Measurements from ENCODE around the gene PDLIM4.

Gene PDLIM4

GRCh38 chr5:132303589-132303988, 46.1 kb downstream of the PDLIM4 start:
- DNase-seq (ENCODE audit: low read depth in 3 of 3): no peak

- DNase-seq (ENCODE audit: low read depth in 3 of 3): no peak
These were observed 47.9 kb downstream of the PDLIM4 start for GRCh38 chr5:132305420-132305819.

- DNase-seq (ENCODE audit: low read depth in 3 of 3): no peak
These were observed 51.2 kb downstream of the PDLIM4 start for GRCh38 chr5:132308701-132309100.

GRCh38 chr5:132309679-132310078, 52.2 kb downstream of the PDLIM4 start:
- no peak for DNase-seq (ENCODE audit: low read depth in 3 of 3)

- no peak for DNase-seq (ENCODE audit: low read depth in 3 of 3)
These were observed 52.8 kb downstream of the PDLIM4 start for GRCh38 chr5:132310141-132310834.

- DNase-seq (ENCODE audit: low read depth in 3 of 3): no peak
These were observed 55.9 kb downstream of the PDLIM4 start for GRCh38 chr5:132313366-132313765.

- no peak for DNase-seq (ENCODE audit: low read depth in 3 of 3)
These were observed 56.5 kb downstream of the PDLIM4 start for GRCh38 chr5:132313961-132314432.

GRCh38 chr5:132315529-132316067, 58.1 kb downstream of the PDLIM4 start:
- DNase-seq (ENCODE audit: low read depth in 3 of 3): no peak

- no peak for DNase-seq (ENCODE audit: low read depth in 3 of 3)
These were observed 62.5 kb downstream of the PDLIM4 start for GRCh38 chr5:132319975-132320374.

GRCh38 chr5:132321109-132321721, 63.7 kb downstream of the PDLIM4 start:
- no peak for DNase-seq (ENCODE audit: low read depth in 3 of 3)

- DNase-seq (ENCODE audit: low read depth in 3 of 3): no peak
These were observed 64.8 kb downstream of the PDLIM4 start for GRCh38 chr5:132322266-132322665.

All from stimulated activated CD4-positive, alpha-beta T cell treated with anti-CD3 and anti-CD28 coated beads, TNF-alpha, amount 100 ng/mL, for 24 hours (primary cell).